Heart left ventricle (tissue), 13 donors: Measurements from ENCODE around the gene PYGB.

Experiments used
- CTCF ChIP-seq, 12 donors: fragments of 200-600 bp; sonication (generic) in 4 of 12; IDR thresholded peaks; one replicate each; pipeline versions ENCODE4 v1.5.0 to v1.8.0; 2018 to 2022; ENCODE audit warnings: antibody characterized with exemption in 12 of 12, mild to moderate bottlenecking in 5 of 12
- POLR2A ChIP-seq, 2 donors: fragments of 450-650 bp; IDR thresholded peaks; one replicate each; pipeline ENCODE4 v1.6.1; 2017; ENCODE audit warnings: antibody characterized with exemption in 2 of 2, mild to moderate bottlenecking in 2 of 2, moderate library complexity in 2 of 2
- donor health status: ischemic (EF 13 %, LVEDD 7.1; RV severe dilation, severe dysfunction).
- donor health status: DM: no; HTN: yes; CAD: no.
- donor health status: DM: no; HTN: no; CAD: no.
- donor health status: ischemic (EF 25% LVEDD 6.9; RV normal size, moderate dysfunction).
- donor health status: ischemic (EF 25% LVEDD 5.7; RV mildly dilated, moderate dysfunction).
- donor health status: ischemic (EF 35%, LVEDD 5.7; RV mildly dilated, moderate dysfunction).
- donor health status: nonischemic (EF 11% LVEDD 7.7; RV severe dilation, severe dysfunction).
- donor health status: DM: yes; HTN: yes; CAD: no.
- donor health status: PGD.
- donor health status: ischemic (EF 29% LVEDD 5.4; RV normal size, mild dysfunction).
- donor health status: nonischemic (EF 23%, LVEDD 6.1; RV moderate dilation, normal function).

- no peak for TF ChIP-seq CTCF (IDR thresholded peaks at IDR 0.05)
- no peak for TF ChIP-seq POLR2A (IDR thresholded peaks at IDR 0.05)
These were observed 30.4 kb upstream of the PYGB start for GRCh38 chr20:25217161-25218108.
